B cell (primary cell): ENCODE data around the gene MTERF1.

ENCODE experiments used
- EZH2 ChIP-seq: IDR thresholded peaks from 2 replicates; pipeline ENCODE4 v1.6.1; 2012; ENCODE audit warnings: borderline replicate concordance, low read depth, mild to moderate bottlenecking, moderate library complexity, low read length; ENCODE audit not compliant: insufficient read depth, poor library complexity, severe bottlenecking
- TF ChIP-seq, protein P1 (sequence below): fragments of 200-600 bp; IDR thresholded peaks from one replicate; pipeline ENCODE4 v1.8.0; 2022; ENCODE audit warnings: antibody characterized with exemption, mild to moderate bottlenecking

DNA sequence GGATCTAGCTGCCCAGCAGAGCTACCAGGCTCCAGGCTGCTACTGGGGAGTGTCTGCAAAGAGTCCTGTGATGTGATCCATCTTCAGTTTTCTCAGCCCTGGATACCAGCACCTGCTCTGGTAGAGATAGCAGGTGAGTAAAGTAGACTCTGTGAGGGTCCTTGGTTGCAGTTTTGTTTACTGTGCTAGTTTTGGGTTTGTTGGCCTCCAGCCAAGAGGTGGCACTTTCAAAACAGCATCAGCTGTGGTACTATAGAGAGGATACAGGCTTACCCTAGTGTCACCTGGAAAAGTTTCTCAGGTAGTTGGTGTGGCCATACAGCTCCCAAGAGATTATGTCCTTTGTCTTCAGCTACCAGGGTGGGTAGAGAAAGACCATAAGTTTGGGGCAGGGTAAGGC lies 56.3 kb downstream of the MTERF1 start:
- TF ChIP-seq, protein P1, sequence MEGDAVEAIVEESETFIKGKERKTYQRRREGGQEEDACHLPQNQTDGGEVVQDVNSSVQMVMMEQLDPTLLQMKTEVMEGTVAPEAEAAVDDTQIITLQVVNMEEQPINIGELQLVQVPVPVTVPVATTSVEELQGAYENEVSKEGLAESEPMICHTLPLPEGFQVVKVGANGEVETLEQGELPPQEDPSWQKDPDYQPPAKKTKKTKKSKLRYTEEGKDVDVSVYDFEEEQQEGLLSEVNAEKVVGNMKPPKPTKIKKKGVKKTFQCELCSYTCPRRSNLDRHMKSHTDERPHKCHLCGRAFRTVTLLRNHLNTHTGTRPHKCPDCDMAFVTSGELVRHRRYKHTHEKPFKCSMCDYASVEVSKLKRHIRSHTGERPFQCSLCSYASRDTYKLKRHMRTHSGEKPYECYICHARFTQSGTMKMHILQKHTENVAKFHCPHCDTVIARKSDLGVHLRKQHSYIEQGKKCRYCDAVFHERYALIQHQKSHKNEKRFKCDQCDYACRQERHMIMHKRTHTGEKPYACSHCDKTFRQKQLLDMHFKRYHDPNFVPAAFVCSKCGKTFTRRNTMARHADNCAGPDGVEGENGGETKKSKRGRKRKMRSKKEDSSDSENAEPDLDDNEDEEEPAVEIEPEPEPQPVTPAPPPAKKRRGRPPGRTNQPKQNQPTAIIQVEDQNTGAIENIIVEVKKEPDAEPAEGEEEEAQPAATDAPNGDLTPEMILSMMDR = no peak
- TF ChIP-seq EZH2 = no peak
